NCI-H526 treated with DMSO at 0.1 percent for 48 hours (cell line): ENCODE measurements around the gene RAET1G.
"Not testable (repeated sequence)": the region's sequence is repeated elsewhere in the genome, so short reads cannot be mapped to it uniquely, and the experiment has no call there.

Experiments used
- DNase-seq: peaks from one replicate; lab custom pipeline; 2025; lab: John Stamatoyannopoulos, UW

The RAET1G gene

GRCh38 chr6:149913540-149914240 lies 9.2 kb downstream of the RAET1G start:
- DNase-seq: no peak

GRCh38 chr6:149913085-149913484 lies 9.8 kb downstream of the RAET1G start:
- DNase-seq: no peak

GRCh38 chr6:149912680-149913079 lies 10.2 kb downstream of the RAET1G start:
- DNase-seq: not testable (repeated sequence)

- no peak for DNase-seq
Measured at GRCh38 chr6:149910721-149911151, 12.2 kb downstream of the RAET1G start.

GRCh38 chr6:149909701-149910470 lies 13.0 kb downstream of the RAET1G start:
- DNase-seq: no peak

GRCh38 chr6:149908480-149908879 lies 14.4 kb downstream of the RAET1G start:
- not testable (repeated sequence) for DNase-seq

- no peak for DNase-seq
Measured at GRCh38 chr6:149907317-149907716, 15.6 kb downstream of the RAET1G start.

- no peak for DNase-seq
Measured at GRCh38 chr6:149906405-149906804, 16.5 kb downstream of the RAET1G start.

- no peak for DNase-seq
Measured at GRCh38 chr6:149905911-149906371, 17.0 kb downstream of the RAET1G start.

GRCh38 chr6:149905371-149905910 lies 17.5 kb downstream of the RAET1G start:
- DNase-seq: no peak

- DNase-seq: no peak
Measured at GRCh38 chr6:149904661-149905370, 18.1 kb downstream of the RAET1G start.

- DNase-seq: no peak
Measured at GRCh38 chr6:149903938-149904611, 18.8 kb downstream of the RAET1G start.

GRCh38 chr6:149901444-149902140 lies 21.3 kb downstream of the RAET1G start:
- no peak for DNase-seq

- DNase-seq: no peak
Measured at GRCh38 chr6:149900620-149901443, 22.1 kb downstream of the RAET1G start.

GRCh38 chr6:149899926-149900619 lies 22.8 kb downstream of the RAET1G start:
- DNase-seq: no peak

GRCh38 chr6:149899486-149899885 lies 23.4 kb downstream of the RAET1G start:
- no peak for DNase-seq

- no peak for DNase-seq
Measured at GRCh38 chr6:149898966-149899365, 24.0 kb downstream of the RAET1G start.

GRCh38 chr6:149897855-149898744 lies 24.8 kb downstream of the RAET1G start, which contains the start of gene RAET1E:
TSS of gene RAET1E (minus strand) at chr6:149898113. CDS start at chr6:149890901, 7,212 bp downstream.
- no peak for DNase-seq
